ENCODE data around the gene CUX1.

DNA sequence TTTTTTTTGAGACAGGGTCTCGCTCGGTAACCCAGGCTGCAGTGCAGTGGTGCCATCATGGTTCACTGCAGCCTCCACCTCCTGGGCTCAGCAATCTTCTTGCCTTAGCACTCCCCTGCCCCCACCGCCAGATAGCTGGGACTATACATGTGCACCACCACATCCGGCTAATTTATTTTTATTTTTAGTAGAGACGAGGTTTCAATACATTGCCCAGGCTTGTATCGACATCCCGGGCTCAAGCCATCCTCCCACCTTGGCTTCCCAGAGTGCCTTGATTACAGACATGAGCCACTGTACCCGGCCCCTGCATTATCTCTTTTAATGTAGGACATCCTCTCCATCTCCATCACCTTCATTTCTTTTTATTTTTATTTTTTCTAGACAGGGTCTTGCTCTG is 213.3 kb downstream of the CUX1 start:
- TF ChIP-seq, protein P1, sequence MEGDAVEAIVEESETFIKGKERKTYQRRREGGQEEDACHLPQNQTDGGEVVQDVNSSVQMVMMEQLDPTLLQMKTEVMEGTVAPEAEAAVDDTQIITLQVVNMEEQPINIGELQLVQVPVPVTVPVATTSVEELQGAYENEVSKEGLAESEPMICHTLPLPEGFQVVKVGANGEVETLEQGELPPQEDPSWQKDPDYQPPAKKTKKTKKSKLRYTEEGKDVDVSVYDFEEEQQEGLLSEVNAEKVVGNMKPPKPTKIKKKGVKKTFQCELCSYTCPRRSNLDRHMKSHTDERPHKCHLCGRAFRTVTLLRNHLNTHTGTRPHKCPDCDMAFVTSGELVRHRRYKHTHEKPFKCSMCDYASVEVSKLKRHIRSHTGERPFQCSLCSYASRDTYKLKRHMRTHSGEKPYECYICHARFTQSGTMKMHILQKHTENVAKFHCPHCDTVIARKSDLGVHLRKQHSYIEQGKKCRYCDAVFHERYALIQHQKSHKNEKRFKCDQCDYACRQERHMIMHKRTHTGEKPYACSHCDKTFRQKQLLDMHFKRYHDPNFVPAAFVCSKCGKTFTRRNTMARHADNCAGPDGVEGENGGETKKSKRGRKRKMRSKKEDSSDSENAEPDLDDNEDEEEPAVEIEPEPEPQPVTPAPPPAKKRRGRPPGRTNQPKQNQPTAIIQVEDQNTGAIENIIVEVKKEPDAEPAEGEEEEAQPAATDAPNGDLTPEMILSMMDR (conservative IDR thresholded peaks at IDR 0.05 in 1 of 2, IDR thresholded peaks at IDR 0.05 in 1 of 2; ENCODE audit: low read depth in 1 of 2, low read length in 2 of 2) = no peak
- no peak for TF ChIP-seq EZH2 (IDR thresholded peaks at IDR 0.05; ENCODE audit: low read length, missing control alignments)

Measured in fibroblast of lung (primary cell).